WTC11 (cell line): ENCODE data around the gene BORCS6. TPM values are rescaled to one million over a fixed set of nuclear protein-coding genes. Genes with fewer than 3 reads are reported as not detected.

Source experiments
- ARID4B ChIP-seq: sonication (generic); formaldehyde crosslinking; IDR thresholded peaks from 2 replicates; pipeline ENCODE4 v1.8.0; 2023; ENCODE audit warnings: missing genetic modification reagents, mild to moderate bottlenecking, borderline replicate concordance
- ATF6 ChIP-seq: sonication (generic); formaldehyde crosslinking; IDR thresholded peaks from 2 replicates; pipeline ENCODE4 v1.8.1; 2023; ENCODE audit warnings: mild to moderate bottlenecking, missing genetic modification reagents
- E2F1 ChIP-seq: sonication (generic); formaldehyde crosslinking; IDR thresholded peaks from 2 replicates; pipeline ENCODE4 v1.8.0; 2022; ENCODE audit warnings: mild to moderate bottlenecking, missing genetic modification reagents
- E2F5 ChIP-seq: sonication (generic); formaldehyde crosslinking; IDR thresholded peaks from 2 replicates; pipeline ENCODE4 v1.8.1; 2022; ENCODE audit warnings: mild to moderate bottlenecking, moderate library complexity, missing genetic modification reagents
- GTF2I ChIP-seq: fragments of 250-450 bp; sonication (Bioruptor Pico); conservative IDR thresholded peaks from 2 replicates; pipeline ENCODE4 v1.4.0; 2021; ENCODE audit warnings: mild to moderate bottlenecking
- JUN ChIP-seq: sonication (generic); formaldehyde crosslinking; IDR thresholded peaks from 2 replicates; pipeline ENCODE4 v1.8.0; 2023; ENCODE audit warnings: mild to moderate bottlenecking, missing genetic modification reagents
- MAX ChIP-seq: sonication (generic); formaldehyde crosslinking; IDR thresholded peaks from 2 replicates; pipeline ENCODE4 v1.8.0; 2022; ENCODE audit warnings: mild to moderate bottlenecking, missing genetic modification reagents
- MLX ChIP-seq: sonication (generic); formaldehyde crosslinking; IDR thresholded peaks from 2 replicates; pipeline ENCODE4 v1.8.1; 2023; ENCODE audit warnings: mild to moderate bottlenecking, missing genetic modification reagents, moderate library complexity
- RORB ChIP-seq: fragments of 250-450 bp; sonication (Bioruptor Pico); IDR thresholded peaks from 2 replicates; pipeline ENCODE4 v1.9.0; 2021; ENCODE audit warnings: mild to moderate bottlenecking
- SP1 ChIP-seq: sonication (generic); formaldehyde crosslinking; conservative IDR thresholded peaks from 2 replicates; pipeline ENCODE4 v1.8.1; 2022; ENCODE audit warnings: missing genetic modification reagents
- TEAD1 ChIP-seq: sonication (generic); formaldehyde crosslinking; IDR thresholded peaks from 2 replicates; pipeline ENCODE4 v1.8.0; 2022; ENCODE audit warnings: mild to moderate bottlenecking, missing genetic modification reagents
- USF2 ChIP-seq: sonication (generic); formaldehyde crosslinking; IDR thresholded peaks from 2 replicates; pipeline ENCODE4 v1.8.1; 2023; ENCODE audit warnings: mild to moderate bottlenecking, missing genetic modification reagents, moderate library complexity
- ZNF219 ChIP-seq: sonication (generic); formaldehyde crosslinking; IDR thresholded peaks from 2 replicates; pipeline ENCODE4 v1.8.0; 2023; ENCODE audit warnings: missing genetic modification reagents, mild to moderate bottlenecking, borderline replicate concordance
- ZNF232 ChIP-seq: sonication (generic); formaldehyde crosslinking; IDR thresholded peaks from 2 replicates; pipeline ENCODE4 v1.8.0; 2022; ENCODE audit warnings: mild to moderate bottlenecking, missing genetic modification reagents
- ZNF671 ChIP-seq: fragments of 250-450 bp; sonication (Bioruptor Pico); IDR thresholded peaks from 2 replicates; pipeline ENCODE4 v1.8.0; 2021; ENCODE audit warnings: mild to moderate bottlenecking
- total RNA-seq: library from RNA; stranded (reverse); gene quantifications from 3 replicates; pipeline ENCODE4 v1.2.3, GENCODE V29; 2021
- TF ChIP-seq, protein P1 (sequence below): sonication (generic); formaldehyde crosslinking; IDR thresholded peaks from 2 replicates; pipeline ENCODE4 v1.8.1; 2022; ENCODE audit warnings: mild to moderate bottlenecking, missing genetic modification reagents, moderate library complexity, borderline replicate concordance
- TF ChIP-seq, protein P2 (sequence below): fragments of 250-450 bp; sonication (Bioruptor Pico); IDR thresholded peaks from 2 replicates; pipeline ENCODE4 v2.1.2; 2022; ENCODE audit warnings: mild to moderate bottlenecking, moderate library complexity
- TF ChIP-seq, protein P3 (sequence below): sonication (generic); formaldehyde crosslinking; IDR thresholded peaks from 2 replicates; pipeline ENCODE4 v1.8.1; 2023; ENCODE audit warnings: mild to moderate bottlenecking, moderate library complexity, missing genetic modification reagents
- TF ChIP-seq, protein P4 (sequence below): fragments of 250-450 bp; sonication (Bioruptor Pico); IDR thresholded peaks from 2 replicates; pipeline ENCODE4 v1.9.0; 2021; ENCODE audit warnings: moderate library complexity, mild to moderate bottlenecking, inconsistent platforms, borderline replicate concordance
- TF ChIP-seq, protein P5 (sequence below): sonication (generic); formaldehyde crosslinking; IDR thresholded peaks from 2 replicates; pipeline ENCODE4 v1.8.0; 2022; ENCODE audit warnings: mild to moderate bottlenecking, missing genetic modification reagents

Gene BORCS6
- total RNA-seq, 1 experiment from 2014 or later = 5.6 TPM

DNA sequence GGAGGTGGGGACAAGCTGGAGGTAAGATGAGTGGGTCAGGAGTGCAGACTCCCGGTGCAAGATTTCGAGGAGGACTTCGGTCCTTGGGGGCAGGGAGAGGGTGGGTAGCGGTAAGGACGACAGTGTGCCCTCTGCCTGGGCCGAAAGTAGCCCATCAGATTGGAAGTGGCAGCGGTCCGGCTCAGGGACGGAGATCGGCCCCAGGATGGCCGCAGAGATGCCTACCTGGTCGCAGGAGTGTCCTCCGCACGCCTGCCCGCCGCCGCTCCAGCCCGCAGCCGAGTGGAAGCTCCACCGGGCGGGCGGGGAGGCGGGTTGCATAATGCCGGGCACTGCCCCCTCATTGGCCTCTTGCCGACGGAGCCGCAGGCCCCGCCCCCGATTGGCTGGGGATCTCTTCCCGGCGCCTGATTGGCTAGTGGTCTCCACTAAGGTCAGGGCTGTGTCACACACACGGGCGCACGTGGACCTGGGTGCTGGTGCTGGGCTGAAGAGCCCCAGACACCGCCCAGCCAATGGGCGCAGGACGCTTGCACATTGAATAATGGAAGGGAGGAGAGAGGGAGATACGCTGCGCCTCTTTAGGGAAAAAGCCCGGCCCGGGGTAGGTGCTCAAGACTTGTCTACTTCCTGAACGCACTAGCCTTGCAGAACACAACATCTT is 37.7 kb downstream of the BORCS6 start, which contains the start of gene PER1 (continued):
- TF ChIP-seq ARID4B (CRISPR knock-in tag) (0 out of 2 replicates have a peak, but pooled peaks have one; percentile 67), USF2 (CRISPR knock-in tag) (peak; percentile 49; the same call in 1 of the 2 replicates), MLX (no peak), SP1 (peak; percentile 75), RORB (CRISPR knock-in tag) (no peak), TEAD1 (CRISPR knock-in tag) (no peak), E2F5 (CRISPR knock-in tag) (no peak), ATF6 (CRISPR knock-in tag) (no peak), MAX (peak; percentile 92), E2F1 (CRISPR knock-in tag) (no peak), ZNF232 (CRISPR knock-in tag) (no peak), GTF2I (CRISPR knock-in tag) (no peak), ZNF219 (CRISPR knock-in tag) (peak; percentile 79; the same call in 1 of the 2 replicates), JUN (CRISPR knock-in tag) (no peak), ZNF671 (CRISPR knock-in tag) (no peak)
- TF ChIP-seq, protein P1, sequence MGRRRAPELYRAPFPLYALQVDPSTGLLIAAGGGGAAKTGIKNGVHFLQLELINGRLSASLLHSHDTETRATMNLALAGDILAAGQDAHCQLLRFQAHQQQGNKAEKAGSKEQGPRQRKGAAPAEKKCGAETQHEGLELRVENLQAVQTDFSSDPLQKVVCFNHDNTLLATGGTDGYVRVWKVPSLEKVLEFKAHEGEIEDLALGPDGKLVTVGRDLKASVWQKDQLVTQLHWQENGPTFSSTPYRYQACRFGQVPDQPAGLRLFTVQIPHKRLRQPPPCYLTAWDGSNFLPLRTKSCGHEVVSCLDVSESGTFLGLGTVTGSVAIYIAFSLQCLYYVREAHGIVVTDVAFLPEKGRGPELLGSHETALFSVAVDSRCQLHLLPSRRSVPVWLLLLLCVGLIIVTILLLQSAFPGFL (CRISPR knock-in tag) = no peak
- TF ChIP-seq, protein P2, sequence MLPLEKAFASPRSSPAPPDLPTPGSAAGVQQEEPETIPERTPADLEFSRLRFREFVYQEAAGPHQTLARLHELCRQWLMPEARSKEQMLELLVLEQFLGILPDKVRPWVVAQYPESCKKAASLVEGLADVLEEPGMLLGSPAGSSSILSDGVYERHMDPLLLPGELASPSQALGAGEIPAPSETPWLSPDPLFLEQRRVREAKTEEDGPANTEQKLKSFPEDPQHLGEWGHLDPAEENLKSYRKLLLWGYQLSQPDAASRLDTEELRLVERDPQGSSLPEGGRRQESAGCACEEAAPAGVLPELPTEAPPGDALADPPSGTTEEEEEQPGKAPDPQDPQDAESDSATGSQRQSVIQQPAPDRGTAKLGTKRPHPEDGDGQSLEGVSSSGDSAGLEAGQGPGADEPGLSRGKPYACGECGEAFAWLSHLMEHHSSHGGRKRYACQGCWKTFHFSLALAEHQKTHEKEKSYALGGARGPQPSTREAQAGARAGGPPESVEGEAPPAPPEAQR = no peak
- TF ChIP-seq, protein P3, sequence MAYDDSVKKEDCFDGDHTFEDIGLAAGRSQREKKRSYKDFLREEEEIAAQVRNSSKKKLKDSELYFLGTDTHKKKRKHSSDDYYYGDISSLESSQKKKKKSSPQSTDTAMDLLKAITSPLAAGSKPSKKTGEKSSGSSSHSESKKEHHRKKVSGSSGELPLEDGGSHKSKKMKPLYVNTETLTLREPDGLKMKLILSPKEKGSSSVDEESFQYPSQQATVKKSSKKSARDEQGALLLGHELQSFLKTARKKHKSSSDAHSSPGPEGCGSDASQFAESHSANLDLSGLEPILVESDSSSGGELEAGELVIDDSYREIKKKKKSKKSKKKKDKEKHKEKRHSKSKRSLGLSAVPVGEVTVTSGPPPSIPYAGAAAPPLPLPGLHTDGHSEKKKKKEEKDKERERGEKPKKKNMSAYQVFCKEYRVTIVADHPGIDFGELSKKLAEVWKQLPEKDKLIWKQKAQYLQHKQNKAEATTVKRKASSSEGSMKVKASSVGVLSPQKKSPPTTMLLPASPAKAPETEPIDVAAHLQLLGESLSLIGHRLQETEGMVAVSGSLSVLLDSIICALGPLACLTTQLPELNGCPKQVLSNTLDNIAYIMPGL (CRISPR knock-in tag) = no peak
- TF ChIP-seq, protein P4, sequence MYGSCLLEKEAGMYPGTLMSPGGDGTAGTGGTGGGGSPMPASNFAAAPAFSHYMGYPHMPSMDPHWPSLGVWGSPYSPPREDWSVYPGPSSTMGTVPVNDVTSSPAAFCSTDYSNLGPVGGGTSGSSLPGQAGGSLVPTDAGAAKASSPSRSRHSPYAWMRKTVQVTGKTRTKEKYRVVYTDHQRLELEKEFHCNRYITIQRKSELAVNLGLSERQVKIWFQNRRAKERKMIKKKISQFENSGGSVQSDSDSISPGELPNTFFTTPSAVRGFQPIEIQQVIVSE (CRISPR knock-in tag) = no peak
- TF ChIP-seq, protein P5, sequence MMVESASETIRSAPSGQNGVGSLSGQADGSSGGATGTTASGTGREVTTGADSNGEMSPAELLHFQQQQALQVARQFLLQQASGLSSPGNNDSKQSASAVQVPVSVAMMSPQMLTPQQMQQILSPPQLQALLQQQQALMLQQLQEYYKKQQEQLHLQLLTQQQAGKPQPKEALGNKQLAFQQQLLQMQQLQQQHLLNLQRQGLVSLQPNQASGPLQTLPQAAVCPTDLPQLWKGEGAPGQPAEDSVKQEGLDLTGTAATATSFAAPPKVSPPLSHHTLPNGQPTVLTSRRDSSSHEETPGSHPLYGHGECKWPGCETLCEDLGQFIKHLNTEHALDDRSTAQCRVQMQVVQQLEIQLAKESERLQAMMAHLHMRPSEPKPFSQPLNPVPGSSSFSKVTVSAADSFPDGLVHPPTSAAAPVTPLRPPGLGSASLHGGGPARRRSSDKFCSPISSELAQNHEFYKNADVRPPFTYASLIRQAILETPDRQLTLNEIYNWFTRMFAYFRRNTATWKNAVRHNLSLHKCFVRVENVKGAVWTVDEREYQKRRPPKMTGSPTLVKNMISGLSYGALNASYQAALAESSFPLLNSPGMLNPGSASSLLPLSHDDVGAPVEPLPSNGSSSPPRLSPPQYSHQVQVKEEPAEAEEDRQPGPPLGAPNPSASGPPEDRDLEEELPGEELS (CRISPR knock-in tag) = no peak
